Thyroid gland (tissue), 4 donors: ENCODE data around the gene ANKRD36.
"Not testable (repeated sequence)": the region's sequence is repeated elsewhere in the genome, so short reads cannot be mapped to it uniquely, and the experiment has no call there.

ENCODE experiments used
- POLR2A ChIP-seq, 2 donors: fragments of 450-650 bp; IDR thresholded peaks; one replicate each; pipeline ENCODE4 v1.6.1; 2017; ENCODE audit warnings: antibody characterized with exemption in 2 of 2, mild to moderate bottlenecking in 2 of 2, moderate library complexity in 1 of 2
- TF ChIP-seq, protein P1 (sequence below), 6 experiments: fragments of 200-600 bp in 3 of 6; fragments of 450-650 bp in 3 of 6; sonication (generic) in 3 of 6; IDR thresholded peaks; one replicate each; pipeline ENCODE4 v1.5.1; 2016 to 2019; ENCODE audit warnings: antibody characterized with exemption in 6 of 6, mild to moderate bottlenecking in 2 of 6, inconsistent platforms in 1 of 6, moderate library complexity in 1 of 6

DNA sequence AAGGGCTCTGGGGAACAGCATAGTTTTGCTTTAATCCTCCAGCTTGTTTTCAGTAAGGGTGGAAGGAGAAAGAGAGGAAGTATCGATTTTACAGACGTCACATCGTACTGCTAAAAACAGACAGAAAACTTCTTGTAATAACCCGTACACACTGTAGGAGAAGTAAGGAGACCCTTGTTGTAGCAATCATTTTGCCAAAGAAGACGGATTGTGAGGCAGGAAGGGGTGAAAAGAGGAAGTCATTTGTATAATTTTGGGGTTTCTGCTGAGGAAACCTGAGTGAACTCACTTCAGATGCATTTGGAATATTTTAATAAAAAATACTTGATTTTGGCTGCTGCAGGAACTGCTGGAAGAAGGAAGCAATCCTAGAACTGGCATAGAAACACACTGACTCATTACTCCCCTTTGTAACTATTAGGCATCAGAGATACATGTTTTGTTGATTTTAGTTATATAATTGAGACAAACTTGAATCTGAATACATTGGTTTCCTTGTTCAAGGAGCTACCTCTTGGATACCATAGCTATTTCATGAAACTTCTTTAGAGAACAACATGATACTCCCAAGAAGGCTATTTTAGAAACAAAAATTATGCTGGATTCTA lies 89.8 kb downstream of the ANKRD36 start:
- TF ChIP-seq, protein P1, sequence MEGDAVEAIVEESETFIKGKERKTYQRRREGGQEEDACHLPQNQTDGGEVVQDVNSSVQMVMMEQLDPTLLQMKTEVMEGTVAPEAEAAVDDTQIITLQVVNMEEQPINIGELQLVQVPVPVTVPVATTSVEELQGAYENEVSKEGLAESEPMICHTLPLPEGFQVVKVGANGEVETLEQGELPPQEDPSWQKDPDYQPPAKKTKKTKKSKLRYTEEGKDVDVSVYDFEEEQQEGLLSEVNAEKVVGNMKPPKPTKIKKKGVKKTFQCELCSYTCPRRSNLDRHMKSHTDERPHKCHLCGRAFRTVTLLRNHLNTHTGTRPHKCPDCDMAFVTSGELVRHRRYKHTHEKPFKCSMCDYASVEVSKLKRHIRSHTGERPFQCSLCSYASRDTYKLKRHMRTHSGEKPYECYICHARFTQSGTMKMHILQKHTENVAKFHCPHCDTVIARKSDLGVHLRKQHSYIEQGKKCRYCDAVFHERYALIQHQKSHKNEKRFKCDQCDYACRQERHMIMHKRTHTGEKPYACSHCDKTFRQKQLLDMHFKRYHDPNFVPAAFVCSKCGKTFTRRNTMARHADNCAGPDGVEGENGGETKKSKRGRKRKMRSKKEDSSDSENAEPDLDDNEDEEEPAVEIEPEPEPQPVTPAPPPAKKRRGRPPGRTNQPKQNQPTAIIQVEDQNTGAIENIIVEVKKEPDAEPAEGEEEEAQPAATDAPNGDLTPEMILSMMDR (IDR thresholded peaks at IDR 0.05) = not testable (repeated sequence)
- TF ChIP-seq POLR2A (IDR thresholded peaks at IDR 0.05) = not testable (repeated sequence)
